Neural cell (in vitro differentiated cells): Measurements from ENCODE around the gene AGK.

Experiments used
- CTCF ChIP-seq: fragments of 450-650 bp; IDR thresholded peaks from 2 replicates; pipeline ENCODE4 v1.5.1; 2014; ENCODE audit warnings: antibody characterized with exemption, mild to moderate bottlenecking, moderate library complexity; ENCODE audit not compliant: poor library complexity, severe bottlenecking
- EP300 ChIP-seq: fragments of 450-650 bp; conservative IDR thresholded peaks from 2 replicates; pipeline ENCODE4 v1.6.1; 2014; ENCODE audit warnings: antibody characterized with exemption, mild to moderate bottlenecking, moderate library complexity; ENCODE audit not compliant: poor library complexity, severe bottlenecking
- EZH2 ChIP-seq: fragments of 200-600, 300-800 bp; shearing (Covaris generic), sonication (generic); IDR thresholded peaks from 2 replicates; pipeline ENCODE4 v1.6.1; 2014; ENCODE audit warnings: antibody characterized with exemption, low read length, borderline replicate concordance, mild to moderate bottlenecking; ENCODE audit not compliant: insufficient read depth, poor library complexity, severe bottlenecking
- MXI1 ChIP-seq: fragments of 450-650 bp; conservative IDR thresholded peaks from 2 replicates; pipeline ENCODE4 v1.6.1; 2014; ENCODE audit warnings: antibody characterized with exemption, mild to moderate bottlenecking; ENCODE audit not compliant: poor library complexity, severe bottlenecking
- POLR2AphosphoS5 ChIP-seq: IDR thresholded peaks from 2 replicates; pipeline ENCODE4 v1.6.1; 2012
- RAD21 ChIP-seq: fragments of 450-650 bp; conservative IDR thresholded peaks from 2 replicates; pipeline ENCODE4 v1.6.1; 2014; ENCODE audit warnings: antibody characterized with exemption, mild to moderate bottlenecking, moderate library complexity
- REST ChIP-seq: IDR thresholded peaks from 2 replicates; pipeline ENCODE4 v1.6.1; 2012; ENCODE audit warnings: borderline replicate concordance
- SMC3 ChIP-seq: fragments of 450-650 bp; conservative IDR thresholded peaks from 2 replicates; pipeline ENCODE4 v1.6.1; 2014; ENCODE audit warnings: antibody characterized with exemption, mild to moderate bottlenecking, moderate library complexity; ENCODE audit not compliant: poor library complexity
- TAF1 ChIP-seq: IDR thresholded peaks from 2 replicates; pipeline ENCODE4 v1.6.1; 2012; ENCODE audit warnings: low read depth

DNA sequence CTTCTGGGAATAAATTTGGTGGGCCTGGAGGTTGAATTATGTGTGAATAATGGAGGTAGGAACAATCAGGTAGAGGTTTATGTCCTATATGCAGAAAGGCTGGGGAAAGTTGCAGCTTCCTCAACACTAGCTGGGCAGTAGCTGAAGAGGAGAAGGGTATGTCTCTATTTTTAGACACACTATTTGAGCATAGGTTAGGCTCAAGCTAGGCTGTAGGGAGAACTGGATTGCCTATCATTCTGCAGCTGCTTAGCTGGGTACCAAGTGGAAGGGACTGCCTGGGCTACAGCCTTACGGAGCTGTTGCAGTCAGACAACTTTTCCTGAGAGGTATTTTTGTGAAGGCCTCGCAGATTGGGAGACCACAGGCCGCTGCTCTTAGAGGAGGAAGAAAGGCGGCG is 82.9 kb downstream of the AGK start:
- TF ChIP-seq EZH2 (no peak), CTCF (no peak), SMC3 (no peak), RAD21 (no peak), REST (no peak), POLR2AphosphoS5 (no peak), TAF1 (no peak), EP300 (no peak), MXI1 (no peak)
